Type B pancreatic cell (in vitro differentiated cells): ENCODE measurements around the gene NDUFA7. TPM values are rescaled to one million over a fixed set of nuclear protein-coding genes. Genes with fewer than 3 reads are reported as not detected.
"Not testable (repeated sequence)": the region's sequence is repeated elsewhere in the genome, so short reads cannot be mapped to it uniquely, and the experiment has no call there.

Source experiments
- DNase-seq: peaks from one replicate; pipeline ENCODE4 v3.0.0; 2021; ENCODE audit warnings: mixed read lengths; ENCODE audit not compliant: unreplicated experiment; ENCODE audit errors: extremely low spot score
- H3K27ac Mint-ChIP-seq: 2 replicates; pipeline ENCODE4 v1.8.0; 2021; ENCODE audit warnings: mild to moderate bottlenecking, mixed read lengths
- H3K27me3 Mint-ChIP-seq: 2 replicates; pipeline ENCODE4 v1.8.0; 2021; ENCODE audit warnings: mixed read lengths
- H3K36me3 Mint-ChIP-seq: 2 replicates; pipeline ENCODE4 v1.8.0; 2021; ENCODE audit warnings: mixed read lengths
- H3K4me1 Mint-ChIP-seq: one replicate; pipeline ENCODE4 v1.8.0; 2021; ENCODE audit warnings: mixed read lengths; ENCODE audit not compliant: unreplicated experiment
- H3K4me3 Mint-ChIP-seq: 2 replicates; pipeline ENCODE4 v1.8.0; 2021; ENCODE audit warnings: mild to moderate bottlenecking, mixed read lengths
- H3K9me3 Mint-ChIP-seq: 2 replicates; pipeline ENCODE4 v1.8.0; 2021; ENCODE audit warnings: mixed read lengths
- CTCF ChIP-seq: fragments of 200-600 bp; sonication (generic); conservative IDR thresholded peaks from 2 replicates; pipeline ENCODE4 v1.5.0; 2021; ENCODE audit warnings: antibody characterized with exemption, mild to moderate bottlenecking
- total RNA-seq: library from RNA; stranded (reverse); gene quantifications from 2 replicates; pipeline ENCODE4 v1.2.1, GENCODE V29; 2021; ENCODE audit warnings: low replicate concordance

NDUFA7 gene
- total RNA-seq, 1 donor from 2014 or later, result 46.8 TPM

GRCh38 chr19:8306235-8307054 is 14.7 kb downstream of the NDUFA7 start:
- Mint-ChIP-seq H3K4me3 (peak overlapping the region; percentile 95), H3K4me1 (peaks cover 13% of the 10 kb centered on the region), H3K36me3 (peaks cover 3% of the 10 kb centered on the region), H3K27ac (no peak overlapping the region), H3K27me3 (peaks cover 3% of the 10 kb centered on the region), H3K9me3 (no peaks in the 10 kb centered on the region)
- peak; percentile 66 for DNase-seq
- no peak for TF ChIP-seq CTCF

- peak; percentile 44 for DNase-seq
Measured at GRCh38 chr19:8305798-8306197, 15.4 kb downstream of the NDUFA7 start.

GRCh38 chr19:8304841-8305621 is 16.1 kb downstream of the NDUFA7 start:
- H3K27ac Mint-ChIP-seq, result peak overlapping the region; percentile 55
- peaks cover 13% of the 10 kb centered on the region for H3K4me1 Mint-ChIP-seq
- no peaks in the 10 kb centered on the region for H3K36me3 Mint-ChIP-seq
- no peak overlapping the region for H3K4me3 Mint-ChIP-seq
- TF ChIP-seq CTCF, result no peak
- H3K27me3 Mint-ChIP-seq, result peaks cover 3% of the 10 kb centered on the region
- H3K9me3 Mint-ChIP-seq, result no peaks in the 10 kb centered on the region
- DNase-seq, result peak; percentile 67

More at GRCh38 chr19:8305798-8306197, 15.4 kb downstream of the NDUFA7 start:
- peaks cover 13% of the 10 kb centered on the region for H3K4me1 Mint-ChIP-seq
- H3K27me3 Mint-ChIP-seq, result peaks cover 3% of the 10 kb centered on the region
- no peak overlapping the region for H3K27ac Mint-ChIP-seq
- H3K9me3 Mint-ChIP-seq, result no peaks in the 10 kb centered on the region
- no peak overlapping the region for H3K4me3 Mint-ChIP-seq
- H3K36me3 Mint-ChIP-seq, result no peaks in the 10 kb centered on the region
- no peak for TF ChIP-seq CTCF

GRCh38 chr19:8302734-8303133 is 18.4 kb downstream of the NDUFA7 start:
- no peak for TF ChIP-seq CTCF
- Mint-ChIP-seq H3K9me3 (no peaks in the 10 kb centered on the region), H3K4me1 (peaks cover 7% of the 10 kb centered on the region), H3K27me3 (peaks cover 3% of the 10 kb centered on the region), H3K4me3 (no peak overlapping the region), H3K27ac (no peak overlapping the region), H3K36me3 (no peaks in the 10 kb centered on the region)
- DNase-seq, result peak; percentile 60

- no peaks in the 10 kb centered on the region for H3K9me3 Mint-ChIP-seq
- peaks cover 1% of the 10 kb centered on the region for H3K27me3 Mint-ChIP-seq
- peak; percentile 65 for DNase-seq
- TF ChIP-seq CTCF, result no peak
- H3K27ac Mint-ChIP-seq, result no peak overlapping the region
- H3K4me3 Mint-ChIP-seq, result no peak overlapping the region
- no peaks in the 10 kb centered on the region for H3K36me3 Mint-ChIP-seq
- peaks cover 3% of the 10 kb centered on the region for H3K4me1 Mint-ChIP-seq
Measured at GRCh38 chr19:8302357-8302691, 18.9 kb downstream of the NDUFA7 start.

- not testable (repeated sequence) for H3K27ac Mint-ChIP-seq, H3K36me3 Mint-ChIP-seq, H3K4me3 Mint-ChIP-seq, H3K9me3 Mint-ChIP-seq, H3K27me3 Mint-ChIP-seq, H3K4me1 Mint-ChIP-seq, DNase-seq
Measured at GRCh38 chr19:8291337-8291736, 29.8 kb downstream of the NDUFA7 start.

- H3K4me1 Mint-ChIP-seq, H3K9me3 Mint-ChIP-seq, H3K27me3 Mint-ChIP-seq, DNase-seq, H3K36me3 Mint-ChIP-seq, H3K4me3 Mint-ChIP-seq, H3K27ac Mint-ChIP-seq: not testable (repeated sequence)
Measured at GRCh38 chr19:8276508-8276907, 44.7 kb downstream of the NDUFA7 start.
